Panc1 (cell line): Measurements from ENCODE around the gene GNG14. TPM values are rescaled to one million over a fixed set of nuclear protein-coding genes. Genes with fewer than 3 reads are reported as not detected.

Experiments used
- ATAC-seq: fragments of 200-7000 bp; cut with Tn5 transposase; 2 replicates; pipeline ENCODE4 v1.9.1; 2020; ENCODE audit warnings: mild to moderate bottlenecking, moderate library complexity
- BruUV-seq: library from RNA; stranded (reverse); fragments of 400-500 nt; replicated peaks from 2 replicates; lab custom pipeline; 2021; lab: Mats Ljungman, UMichigan
- CTCF ChIA-PET: fragments of 300-600 bp; sonication (Branson Sonifier 250); formaldehyde crosslinking; loops from one replicate; lab custom pipeline; 2022; ENCODE audit warnings: antibody characterized with exemption; lab: Charles Lee
- POLR2A ChIA-PET: fragments of 300-600 bp; sonication (Branson Sonifier 250); formaldehyde crosslinking; loops from one replicate; lab custom pipeline; 2022; ENCODE audit warnings: antibody characterized with exemption; lab: Charles Lee
- DNase-seq: peaks from one replicate; pipeline ENCODE4 v3.0.0-alpha.2; 2010; ENCODE audit warnings: low read depth, low spot score
- H3K27ac ChIP-seq: 2 replicates; pipeline ENCODE4 v1.5.1; 2011; ENCODE audit warnings: mild to moderate bottlenecking, low read length, inconsistent platforms
- H3K27me3 ChIP-seq: fragments of 200-500 bp; sonication (Bioruptor generic); 2 replicates; pipeline ENCODE4 v1.6.0; 2014; ENCODE audit warnings: low read length, inconsistent platforms; ENCODE audit not compliant: control insufficient read depth, insufficient read depth
- H3K36me3 ChIP-seq: fragments of 200-500 bp; sonication (Bioruptor generic); 2 replicates; pipeline ENCODE4 v1.5.1; 2014; ENCODE audit warnings: inconsistent platforms, mild to moderate bottlenecking, low read length, moderate library complexity; ENCODE audit not compliant: control insufficient read depth, insufficient read depth
- H3K4me1 ChIP-seq: 2 replicates; pipeline ENCODE4 v1.5.1; 2011; ENCODE audit warnings: inconsistent platforms, mild to moderate bottlenecking, low read length, moderate library complexity; ENCODE audit not compliant: control insufficient read depth, insufficient read depth
- H3K4me3 ChIP-seq, 2 experiments: 2 replicates each; pipeline ENCODE4 v1.5.1; 2011 to 2012; ENCODE audit warnings: low read depth in 2 of 2, low read length in 2 of 2, mild to moderate bottlenecking in 2 of 2, inconsistent platforms in 1 of 2, moderate library complexity in 1 of 2
- H3K9me3 ChIP-seq: fragments of 200-500 bp; sonication (Bioruptor generic); 2 replicates; pipeline ENCODE4 v1.5.1; 2014; ENCODE audit warnings: low read depth, mild to moderate bottlenecking, inconsistent platforms, low read length, moderate library complexity; ENCODE audit not compliant: control insufficient read depth, insufficient read depth
- CTCF ChIP-seq: fragments of 450-650 bp; IDR thresholded peaks from 2 replicates; pipeline ENCODE4 v1.5.1; 2017; ENCODE audit warnings: mild to moderate bottlenecking
- POLR2AphosphoS5 ChIP-seq: IDR thresholded peaks from 2 replicates; pipeline ENCODE4 v1.6.1; 2012; ENCODE audit warnings: mild to moderate bottlenecking, low read depth, low read length, moderate library complexity
- REST ChIP-seq, 2 experiments: IDR thresholded peaks; 2 replicates each; pipeline ENCODE4 v1.6.1; 2011 to 2012; ENCODE audit warnings: low read depth in 2 of 2, control low read depth in 1 of 2, low read length in 1 of 2, mild to moderate bottlenecking in 1 of 2, moderate library complexity in 1 of 2; ENCODE audit not compliant: insufficient read depth in 1 of 2
- SIN3A ChIP-seq: IDR thresholded peaks from 2 replicates; pipeline ENCODE4 v1.6.1; 2012; ENCODE audit warnings: low read depth, mild to moderate bottlenecking, low read length, moderate library complexity, borderline replicate concordance; ENCODE audit not compliant: insufficient read depth
- TCF7L2 ChIP-seq: IDR thresholded peaks from 2 replicates; pipeline ENCODE4 v1.6.1; 2011; ENCODE audit warnings: mild to moderate bottlenecking, low read depth, low read length, inconsistent platforms
- in situ Hi-C: cut with HindIII; loops from 2 replicates; pipeline ENCODE4 v1.10.0; 2016; ENCODE audit warnings: low sequenced_read_pairs, low pct_unique_long_range_greater_than_20kb
- intact Hi-C: fragments of 100-400 bp; cut with micrococcal nuclease; formaldehyde crosslinking; loops from one replicate; pipeline ENCODE4 v1.10.0; 2022; ENCODE audit not compliant: unreplicated experiment
- total RNA-seq: library from RNA; stranded (reverse); gene quantifications from one replicate; pipeline ENCODE4 v1.2.1, GENCODE V29; 2021; ENCODE audit not compliant: unreplicated experiment

Gene GNG14
- total RNA-seq, 1 experiment from 2014 or later, result not detected

- Histone ChIP-seq H3K36me3 (no peaks in the 10 kb centered on the region), H3K4me1 (no peaks in the 10 kb centered on the region), H3K4me3 (no peak overlapping the region), H3K9me3 (no peaks in the 10 kb centered on the region), H3K27ac (no peak overlapping the region), H3K27me3 (no peaks in the 10 kb centered on the region)
- peak; percentile 51 for ATAC-seq
- intact Hi-C loops (no loop called here), in situ Hi-C loops (no loop called here)
- ChIA-PET POLR2A (no interaction called here), CTCF (no interaction called here)
- TF ChIP-seq REST (IDR thresholded peaks at IDR 0.05; ENCODE audit: insufficient read depth in 1 of 2, low read depth in 2 of 2, low read length in 1 of 2), result no peak
- no peak for TF ChIP-seq CTCF
- TF ChIP-seq POLR2AphosphoS5, result no peak
- TF ChIP-seq TCF7L2, result no peak
- TF ChIP-seq SIN3A, result no peak
- BruUV-seq, result no TSS peak
- DNase-seq, result no peak
Measured at GRCh38 chr19:12656899-12657571, 30.8 kb upstream of the GNG14 start.

DNA sequence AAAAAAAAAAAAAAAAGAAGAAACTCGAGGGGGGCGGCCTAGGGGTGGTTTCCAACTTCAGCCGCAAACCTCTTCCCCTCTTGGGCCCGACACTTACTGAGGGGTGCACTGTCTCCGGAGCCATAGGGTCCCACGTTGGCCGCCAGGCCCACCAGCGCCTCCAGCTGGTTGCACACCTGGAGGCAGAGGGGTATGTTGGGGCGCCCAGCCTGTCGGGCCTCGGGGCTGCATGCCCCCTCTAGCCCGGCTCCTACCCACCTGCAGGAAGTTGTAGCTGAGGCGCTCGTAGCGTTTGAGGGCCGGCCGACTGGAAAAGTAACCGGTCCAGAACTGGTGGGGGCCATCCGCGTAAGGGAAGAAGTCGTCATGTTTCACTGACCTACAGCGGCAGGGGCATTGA lies 29.8 kb upstream of the GNG14 start:
- no peak for ATAC-seq
- intact Hi-C loops, result no loop called here
- no peak overlapping the region for H3K27ac ChIP-seq
- in situ Hi-C loops, result no loop called here
- ChIA-PET POLR2A (no interaction called here), CTCF (no interaction called here)
- H3K4me1 ChIP-seq, result no peaks in the 10 kb centered on the region
- H3K27me3 ChIP-seq, result no peaks in the 10 kb centered on the region
- no peak for DNase-seq
- TF ChIP-seq REST (IDR thresholded peaks at IDR 0.05; ENCODE audit: insufficient read depth in 1 of 2, low read depth in 2 of 2, low read length in 1 of 2) (no peak), TCF7L2 (no peak), SIN3A (no peak), CTCF (no peak), POLR2AphosphoS5 (no peak)
- no TSS peak for BruUV-seq
- H3K36me3 ChIP-seq, result no peaks in the 10 kb centered on the region
- no peak overlapping the region for H3K4me3 ChIP-seq
- no peaks in the 10 kb centered on the region for H3K9me3 ChIP-seq
